OCI-LY3 (cell line): ENCODE data around the gene CDNF.

ENCODE experiments used
- CTCF ChIP-seq: fragments of 200-600, 300-600 bp; sonication (generic); IDR thresholded peaks from 2 replicates; pipeline ENCODE4 v1.5.1; 2014; ENCODE audit warnings: antibody characterized with exemption, low read length, low read depth
- EZH2phosphoT487 ChIP-seq: fragments of 200-600 bp; shearing (Covaris generic); IDR thresholded peaks from 2 replicates; pipeline ENCODE4 v1.6.1; 2018; ENCODE audit warnings: antibody characterized with exemption, mixed run types, low read depth

GRCh38 chr10:14815681-14816080, 22.2 kb downstream of the CDNF start:
- TF ChIP-seq CTCF = no peak
- no peak for TF ChIP-seq EZH2phosphoT487
